HFF-Myc (cell line): ENCODE data around the gene EXD3.
"Not testable (repeated sequence)": the region's sequence is repeated elsewhere in the genome, so short reads cannot be mapped to it uniquely, and the experiment has no call there.

Source experiments
- DNase-seq: peaks from one replicate; pipeline ENCODE4 v3.0.0-alpha.2; 2011; ENCODE audit warnings: low read depth; ENCODE audit errors: extremely low read depth
- H3K4me3 ChIP-seq: replicated peaks from 2 replicates; pipeline ENCODE4 v1.5.1; 2011; ENCODE audit warnings: low read depth, mild to moderate bottlenecking, control low read depth, low read length
- CTCF ChIP-seq: IDR thresholded peaks from 2 replicates; pipeline ENCODE4 v1.5.1; 2012; ENCODE audit warnings: mild to moderate bottlenecking, low read depth, low read length, control low read depth; ENCODE audit errors: missing control alignments

The EXD3 gene

GRCh38 chr9:137341227-137341626 lies 81.7 kb downstream of the EXD3 start:
- H3K4me3 ChIP-seq: no peak overlapping the region
- no peak for TF ChIP-seq CTCF
- DNase-seq: no peak

- not testable (repeated sequence) for DNase-seq, H3K4me3 ChIP-seq
Measured at GRCh38 chr9:137339908-137340462, 83.0 kb downstream of the EXD3 start.

- H3K4me3 ChIP-seq: no peak overlapping the region
- no peak for TF ChIP-seq CTCF
- DNase-seq: no peak
Measured at GRCh38 chr9:137339045-137339907, 83.7 kb downstream of the EXD3 start.

- no peak for TF ChIP-seq CTCF
- no peak overlapping the region for H3K4me3 ChIP-seq
- DNase-seq: no peak
Measured at GRCh38 chr9:137336735-137337134, 86.2 kb downstream of the EXD3 start.

GRCh38 chr9:137333016-137333671 lies 89.8 kb downstream of the EXD3 start:
- no peak overlapping the region for H3K4me3 ChIP-seq
- TF ChIP-seq CTCF: no peak
- DNase-seq: no peak

- no peak for TF ChIP-seq CTCF
- no peak overlapping the region for H3K4me3 ChIP-seq
- DNase-seq: no peak
Measured at GRCh38 chr9:137331929-137332328, 91.0 kb downstream of the EXD3 start.

- no peak overlapping the region for H3K4me3 ChIP-seq
- no peak for DNase-seq
- no peak for TF ChIP-seq CTCF
Measured at GRCh38 chr9:137330689-137331088, 92.3 kb downstream of the EXD3 start.

- not testable (repeated sequence) for H3K4me3 ChIP-seq, DNase-seq
Measured at GRCh38 chr9:137329590-137329989, 93.4 kb downstream of the EXD3 start.

- not testable (repeated sequence) for DNase-seq, H3K4me3 ChIP-seq
Measured at GRCh38 chr9:137327641-137328550, 95.1 kb downstream of the EXD3 start.
